GM21529 (cell line): ENCODE measurements around the gene SEPTIN2.
"Not testable (repeated sequence)": the region's sequence is repeated elsewhere in the genome, so short reads cannot be mapped to it uniquely, and the experiment has no call there.

Experiments
- ATAC-seq: cut with Tn5 transposase; IDR thresholded peaks from one replicate; pipeline ENCODE4 v1.9.1; 2021; ENCODE audit not compliant: unreplicated experiment

SEPTIN2 gene

GRCh38 chr2:241315879-241316631 is at the start of gene SEPTIN2:
Gene SEPTIN2 (plus strand): TSS chr2:241315925. CDS start chr2:241324233, 8,308 bp downstream.
- ATAC-seq = peak; percentile 36

DNA sequence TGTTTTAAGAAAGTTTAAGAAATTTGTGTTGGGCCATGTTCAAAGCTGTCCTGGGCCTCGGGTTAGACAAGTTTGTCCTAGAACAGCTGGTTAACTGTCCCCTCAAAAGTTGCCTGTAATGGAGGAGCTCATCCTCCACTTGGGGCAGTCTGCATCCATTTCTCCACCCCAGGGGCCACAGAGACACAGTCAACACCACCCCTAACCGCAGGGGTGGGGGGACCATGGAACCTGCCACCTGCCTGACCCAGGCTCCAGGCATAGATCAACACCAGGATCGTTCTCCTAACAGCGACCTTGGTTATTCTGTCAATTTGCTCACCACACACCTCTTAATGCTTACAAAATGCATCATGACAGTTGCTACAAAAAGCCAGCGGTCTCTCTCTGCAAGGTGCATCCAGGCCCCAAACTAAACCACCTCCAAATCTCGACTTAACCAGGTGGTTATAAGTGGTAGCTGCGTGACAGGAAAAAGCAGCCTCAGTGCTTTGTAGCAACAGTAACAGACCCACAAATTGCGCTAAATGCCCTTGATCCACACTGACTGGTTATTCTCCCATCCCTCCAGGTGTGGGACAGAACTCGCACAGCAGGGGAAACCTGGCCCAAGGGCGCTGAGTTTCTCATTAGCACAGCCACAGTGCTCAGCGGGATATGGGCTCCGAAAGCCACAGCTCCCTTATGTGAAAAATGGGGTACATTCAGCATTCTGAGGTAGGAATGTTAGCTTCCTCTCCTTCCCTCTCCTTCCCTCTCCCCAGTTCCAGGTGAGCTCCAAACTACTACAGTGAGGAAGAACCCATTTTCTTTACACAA is 48.3 kb upstream of the SEPTIN2 start:
- ATAC-seq = no peak

GRCh38 chr2:241268306-241268705 is 47.4 kb upstream of the SEPTIN2 start:
- ATAC-seq = no peak

GRCh38 chr2:241268716-241269445 is 46.8 kb upstream of the SEPTIN2 start:
- ATAC-seq = no peak

DNA sequence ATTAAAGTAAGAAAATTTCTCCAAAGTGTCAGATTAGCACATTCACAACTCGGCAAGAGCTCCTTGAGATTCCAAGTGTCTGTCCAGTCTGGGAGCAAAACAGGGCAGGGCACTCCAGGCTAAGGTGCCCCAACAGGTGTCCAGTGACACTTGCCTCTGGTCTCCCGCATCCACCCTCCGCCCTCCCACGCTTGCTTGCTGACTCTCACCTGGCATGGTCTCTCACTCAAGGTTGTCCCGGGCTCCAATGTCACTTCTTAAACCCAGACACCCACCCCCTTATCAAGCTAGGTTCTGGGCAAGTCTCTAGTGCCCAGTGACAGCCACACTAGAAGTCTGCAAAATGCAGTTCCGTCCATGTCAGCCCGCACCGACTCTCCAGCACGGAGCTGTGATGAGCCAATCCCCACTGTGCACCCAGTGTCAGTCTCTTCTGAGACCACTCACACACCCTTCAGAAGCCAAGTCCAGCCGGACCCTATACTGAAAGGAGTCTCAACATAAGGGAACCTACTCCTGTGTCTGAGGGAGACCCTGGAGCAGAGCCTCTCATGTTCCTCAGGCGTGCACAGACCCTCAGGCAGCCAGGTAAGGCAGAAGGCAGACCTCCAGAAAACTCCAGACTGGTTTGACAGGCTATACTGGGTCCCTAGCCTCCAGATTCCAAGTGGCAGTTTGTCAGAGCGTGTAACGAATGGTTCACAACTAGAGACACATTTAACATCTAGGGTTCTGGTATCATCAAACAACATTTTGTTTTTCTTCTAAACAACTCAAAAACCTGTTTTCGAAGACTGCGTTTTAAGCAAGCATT is 45.8 kb upstream of the SEPTIN2 start:
- no peak for ATAC-seq

DNA sequence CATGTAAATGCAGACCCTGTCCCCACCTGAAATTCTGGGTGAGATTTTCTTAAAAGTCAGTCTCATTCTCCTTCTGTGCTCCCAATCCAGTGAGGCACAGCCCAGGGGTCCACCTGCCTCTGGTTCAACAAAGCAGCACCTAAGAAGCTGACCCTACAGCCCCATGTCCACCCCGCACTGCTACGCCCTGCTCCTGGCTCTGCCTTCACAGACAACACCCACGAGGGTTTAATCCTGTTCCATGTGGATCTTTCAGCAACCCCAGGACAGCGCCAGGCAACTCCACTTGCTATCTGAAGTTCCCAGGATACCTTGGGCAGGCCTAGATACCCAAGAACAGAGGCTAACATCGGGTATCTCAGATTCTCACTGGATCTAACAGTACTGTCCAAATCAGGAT is 45.2 kb upstream of the SEPTIN2 start:
- ATAC-seq = no peak

- ATAC-seq = peak; percentile 51
Measured at GRCh38 chr2:241271706-241272302, 43.9 kb upstream of the SEPTIN2 start.

DNA sequence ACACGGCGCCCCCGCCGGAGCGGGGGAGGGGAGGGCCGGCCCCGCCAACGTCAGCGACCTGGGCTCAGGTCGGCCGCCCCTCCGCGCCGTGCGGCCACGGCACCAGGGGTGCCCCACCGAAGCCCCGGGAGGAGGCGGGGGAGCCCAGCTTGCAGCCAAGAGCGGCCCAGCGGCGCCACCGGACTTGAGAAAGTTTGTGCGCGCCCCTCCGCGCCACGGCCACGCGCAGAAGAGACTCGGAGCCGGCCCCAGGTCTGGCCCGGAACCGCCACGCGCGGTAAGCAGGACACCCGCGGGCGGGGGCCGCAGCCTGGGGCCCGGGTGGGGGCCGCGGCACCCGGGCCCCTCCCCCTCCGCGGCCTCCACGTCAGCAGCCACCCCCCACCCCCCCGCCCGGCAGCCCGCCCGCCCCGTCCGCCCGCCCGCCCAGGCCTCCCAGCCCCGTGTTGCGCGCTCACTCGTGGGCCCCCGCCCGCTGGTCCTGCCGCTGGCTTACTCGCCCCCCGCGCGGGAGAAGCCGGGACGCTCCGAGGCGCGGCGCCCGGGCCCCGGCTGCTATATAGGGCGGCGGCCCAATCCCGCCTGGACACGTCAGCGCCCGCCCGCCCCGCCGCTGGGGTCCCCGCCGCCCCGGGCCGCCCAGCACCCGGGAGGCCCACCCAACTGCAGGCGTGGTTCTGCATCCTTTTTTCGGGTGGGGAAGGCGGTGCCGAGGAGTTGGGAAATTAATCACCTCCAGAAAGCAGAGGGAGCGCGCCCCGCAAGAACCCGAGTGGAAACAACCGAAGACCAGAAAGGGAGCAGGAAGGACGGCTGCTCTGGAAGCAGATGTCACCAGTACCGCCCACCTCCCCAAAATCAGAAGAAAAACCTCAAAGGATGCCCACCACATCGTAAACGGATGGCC is 43.2 kb upstream of the SEPTIN2 start:
- ATAC-seq = peak; percentile 58

DNA sequence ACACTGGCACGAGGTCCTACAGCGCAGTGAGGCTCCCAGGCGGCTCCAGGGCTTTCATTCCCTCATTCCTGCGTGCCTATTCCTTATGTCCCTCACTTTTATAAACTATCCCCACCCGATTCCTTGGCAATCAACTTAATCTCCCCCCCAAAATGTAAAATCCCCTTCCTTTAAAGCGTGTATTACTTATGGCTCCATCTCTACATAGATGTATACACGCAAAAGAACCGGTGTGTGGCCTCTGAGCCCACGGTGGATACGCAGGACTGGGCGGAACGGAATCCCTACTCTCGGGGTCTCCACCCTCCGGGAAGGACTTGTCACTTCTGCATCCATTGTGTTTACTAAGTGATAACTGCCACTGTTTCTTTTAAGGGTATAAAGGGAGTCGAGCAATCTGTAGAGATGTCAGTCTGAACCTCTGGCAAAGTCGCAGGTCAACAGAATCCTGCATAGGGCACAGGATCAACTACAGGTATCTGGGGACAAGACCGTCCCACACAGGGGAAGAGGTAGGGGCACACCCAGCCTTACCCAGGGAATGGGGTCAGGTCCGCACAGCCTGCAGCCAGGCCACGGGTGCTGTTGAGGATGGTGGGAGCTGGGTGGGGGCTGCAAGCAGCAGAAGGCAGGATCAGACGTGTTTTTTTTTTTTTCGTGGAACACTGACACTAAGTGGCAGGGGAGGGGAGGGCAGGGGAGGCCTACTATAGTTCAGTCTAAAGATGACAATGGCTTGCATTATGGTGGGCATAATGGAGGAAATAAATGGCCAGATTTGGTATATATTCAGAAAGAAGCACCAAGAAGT is 42.3 kb upstream of the SEPTIN2 start:
- ATAC-seq = no peak

DNA sequence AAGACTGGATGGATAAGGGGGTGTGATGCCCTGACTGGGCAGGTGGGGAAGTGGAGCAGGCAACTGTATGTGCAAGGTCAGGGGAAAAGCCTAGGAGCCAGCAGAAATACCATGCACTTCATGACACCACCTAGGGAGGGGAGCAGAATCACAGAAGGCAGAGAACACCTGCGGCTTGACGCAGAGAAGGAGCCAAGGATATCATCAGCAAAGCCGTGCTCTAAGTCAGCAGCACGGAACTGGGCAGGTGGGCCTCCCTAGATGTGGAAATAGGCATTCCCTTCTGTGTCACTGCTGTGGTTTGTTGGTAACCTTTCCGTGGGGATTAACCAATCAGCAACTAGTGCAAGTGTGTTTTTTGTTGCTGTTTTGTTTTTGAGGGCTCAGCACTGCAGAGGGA is 41.6 kb upstream of the SEPTIN2 start:
- ATAC-seq = no peak

- ATAC-seq = no peak
Measured at GRCh38 chr2:241275504-241275903, 40.2 kb upstream of the SEPTIN2 start.

DNA sequence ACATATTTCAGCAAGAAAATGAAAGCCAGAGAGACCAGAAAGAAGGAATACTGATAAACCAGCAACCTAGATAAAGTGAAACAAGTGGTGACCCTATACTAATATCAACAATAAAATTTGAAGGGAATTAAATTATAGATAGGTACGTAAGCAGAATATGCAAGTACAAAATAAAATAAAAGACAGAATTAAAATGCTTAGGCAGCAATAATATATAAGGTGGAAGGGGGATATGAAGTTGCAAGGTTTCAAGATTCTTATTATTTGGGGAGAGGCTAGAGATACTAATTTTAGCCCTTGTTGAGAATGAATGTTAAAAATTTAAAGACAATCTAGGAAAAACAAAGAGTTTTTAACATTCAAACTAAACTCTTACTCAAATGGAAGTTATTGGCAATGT is 39.8 kb upstream of the SEPTIN2 start:
- ATAC-seq = no peak

GRCh38 chr2:241278306-241278705 is 37.4 kb upstream of the SEPTIN2 start:
- ATAC-seq = not testable (repeated sequence)

- ATAC-seq = no peak
Measured at GRCh38 chr2:241279413-241279812, 36.3 kb upstream of the SEPTIN2 start.

DNA sequence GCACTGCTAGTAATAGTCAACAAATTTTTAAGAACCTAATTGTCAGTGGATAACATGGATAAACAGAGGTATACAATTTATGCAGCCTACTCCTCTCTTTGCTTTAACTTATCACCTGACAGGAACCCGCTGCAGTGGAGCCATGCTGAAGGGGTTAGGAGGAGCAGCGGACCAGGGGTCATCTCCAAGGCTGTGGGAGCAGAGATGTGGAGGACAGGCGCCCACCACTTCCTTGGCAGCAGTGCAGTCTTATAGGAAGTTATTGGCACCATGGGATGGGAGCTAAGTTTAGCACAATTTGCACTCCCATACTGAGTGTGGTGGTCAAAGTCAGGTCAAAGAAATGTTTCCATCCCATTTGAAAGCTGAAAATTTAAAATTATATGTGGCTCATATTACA is 35.9 kb upstream of the SEPTIN2 start:
- no peak for ATAC-seq

DNA sequence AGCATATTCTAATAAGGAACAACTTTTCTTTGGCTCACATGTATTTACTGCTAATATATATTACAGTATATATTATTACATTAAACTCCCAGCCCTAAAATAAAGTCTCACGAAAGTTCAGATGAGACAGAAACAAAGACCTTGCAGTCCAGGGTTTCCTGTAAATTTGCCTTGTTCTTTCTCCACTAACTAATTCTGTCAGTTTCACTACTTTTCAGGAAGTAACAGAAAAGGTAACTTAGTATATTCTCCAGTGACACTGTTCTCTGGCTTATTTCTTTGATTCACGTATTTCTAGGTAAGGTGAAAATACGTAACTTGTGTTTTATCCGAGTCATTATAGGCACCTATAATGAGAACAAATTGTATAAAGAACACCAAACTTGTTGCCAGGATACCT is 35.4 kb upstream of the SEPTIN2 start:
- no peak for ATAC-seq

- ATAC-seq = no peak
Measured at GRCh38 chr2:241282555-241282954, 33.2 kb upstream of the SEPTIN2 start.

GRCh38 chr2:241285596-241285995 is 30.1 kb upstream of the SEPTIN2 start:
- ATAC-seq = no peak
